Stimulated activated CD8-positive, alpha-beta memory T cell treated with anti-CD3 and anti-CD28 coated beads, Interleukin-2, amount 100 ng/mL, for 48 hours (primary cell): ENCODE data around the gene PDE1A.

ENCODE experiments used
- DNase-seq, 2 donors: peaks; one replicate each; pipeline ENCODE4 v3.0.0-alpha.2; 2020; ENCODE audit warnings: low read depth in 2 of 2

PDE1A gene

DNA sequence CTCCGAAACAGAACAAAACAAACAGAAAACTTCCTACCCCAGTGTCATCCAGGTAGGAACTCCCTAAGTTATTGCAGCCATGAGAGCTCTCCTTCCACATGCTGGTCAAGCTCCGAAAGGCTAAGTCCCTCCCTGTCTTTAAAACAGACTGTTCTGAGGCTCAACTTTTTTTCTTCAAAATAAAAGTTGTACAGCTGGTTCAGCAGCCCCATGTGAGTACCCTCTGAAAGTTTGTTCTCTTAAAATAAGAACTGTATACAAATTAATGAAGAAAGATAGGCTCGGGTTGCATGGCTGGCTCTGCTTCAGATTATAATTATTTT lies at the start of gene PDE1A:
Gene PDE1A, minus strand, starts transcription at position 119 of the 323 bp plus-strand sequence.
- DNase-seq = no peak

DNA sequence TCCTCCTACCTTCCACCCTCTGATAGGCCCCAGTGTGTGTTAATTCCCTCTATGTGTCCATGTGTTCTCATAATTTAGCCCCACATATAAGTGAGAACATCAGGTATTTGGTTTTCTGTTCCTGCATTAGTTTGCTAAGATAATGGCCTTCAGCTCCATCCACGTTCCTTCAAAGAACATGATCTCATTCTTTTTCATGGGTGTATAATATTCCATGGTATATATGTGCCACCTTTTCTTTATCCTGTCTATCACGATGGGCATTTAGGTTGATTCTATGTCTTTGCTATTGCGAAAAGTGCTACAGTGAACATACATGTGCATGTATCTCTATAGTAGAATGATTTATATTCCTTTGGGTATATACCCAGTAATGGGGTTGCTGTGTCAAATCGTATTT lies 46.8 kb upstream of the PDE1A start:
- DNase-seq = no peak

DNA sequence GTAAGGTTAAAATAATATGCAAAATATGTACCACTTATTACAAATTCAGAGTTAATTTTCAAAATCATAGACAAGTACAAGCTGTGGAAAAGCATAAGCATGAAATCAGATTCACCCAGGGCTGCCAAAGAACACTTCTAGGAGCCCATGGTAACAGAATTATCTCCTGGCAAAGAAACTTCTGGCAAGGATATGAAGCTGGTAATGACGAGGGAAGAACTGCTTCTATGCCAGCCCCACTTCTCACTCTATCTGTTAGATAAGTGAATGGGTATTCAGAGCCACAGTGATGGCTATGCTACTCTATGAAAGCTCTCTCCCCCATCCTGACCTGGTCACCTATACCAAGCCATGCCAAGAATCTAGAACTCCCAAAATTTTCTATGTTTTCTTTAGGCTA lies 36.9 kb upstream of the PDE1A start:
- no peak for DNase-seq

DNA sequence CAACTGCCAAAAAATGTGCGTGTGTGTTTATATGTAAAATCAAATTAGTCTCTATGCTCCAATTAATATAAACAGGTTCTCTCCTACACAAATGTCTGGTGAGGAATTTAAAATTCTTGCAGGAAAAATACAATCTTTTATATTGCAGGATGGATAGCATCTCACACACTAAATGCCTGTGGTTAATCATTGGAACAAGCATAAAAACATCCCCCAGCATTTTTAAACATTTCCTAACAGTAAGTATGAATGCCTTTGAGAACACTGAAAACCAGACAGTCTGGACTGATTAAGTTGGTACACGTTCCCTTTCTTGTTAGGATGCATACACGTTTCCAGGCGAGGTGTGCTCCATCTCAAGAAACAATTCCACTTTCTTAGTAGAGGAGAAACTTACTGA lies 29.9 kb upstream of the PDE1A start:
- DNase-seq = no peak

DNA sequence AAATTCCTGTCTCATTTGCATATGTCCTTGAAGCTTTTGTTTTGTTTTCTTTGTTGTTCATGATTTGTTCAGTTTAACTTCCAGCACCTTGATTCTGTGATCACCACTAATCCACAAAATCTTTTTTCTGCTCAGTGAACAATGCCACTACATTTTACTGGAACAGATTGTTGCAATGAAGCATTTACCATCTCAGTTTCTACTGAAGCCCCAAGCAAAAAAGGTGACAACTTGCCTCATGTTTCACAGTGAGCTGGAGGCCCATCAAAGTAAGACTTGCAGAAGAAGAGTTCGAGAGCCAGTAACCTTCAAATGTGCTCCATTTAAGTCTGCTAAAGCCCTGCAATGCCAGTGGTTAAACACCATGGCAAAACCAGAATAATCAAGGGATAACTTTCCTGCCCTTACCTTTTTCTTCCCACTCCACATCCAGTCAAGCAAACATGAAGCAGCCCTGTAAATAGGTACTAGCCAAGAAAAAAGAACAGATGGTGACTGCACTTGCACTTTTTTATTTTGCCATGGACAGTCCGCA lies 25.7 kb upstream of the PDE1A start:
- DNase-seq = no peak

DNA sequence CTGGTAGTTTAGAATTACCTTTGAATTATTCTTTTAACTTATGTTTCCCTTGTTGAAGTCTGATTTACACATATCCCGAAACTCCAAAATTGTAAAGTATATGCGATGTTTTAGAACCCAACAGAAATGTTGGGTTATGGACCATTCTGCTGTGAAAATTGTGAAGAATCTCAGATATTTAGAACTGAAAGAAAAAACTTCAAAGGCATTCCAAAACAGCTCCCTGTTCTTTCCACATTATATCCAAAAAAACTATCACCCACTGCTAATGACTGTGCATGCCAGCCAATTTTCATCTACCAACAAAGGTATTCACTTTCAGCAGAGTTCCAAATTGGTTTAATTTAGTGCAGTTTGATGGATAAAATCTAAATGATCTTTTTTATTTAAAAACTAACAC lies 21.5 kb upstream of the PDE1A start:
- DNase-seq = no peak

DNA sequence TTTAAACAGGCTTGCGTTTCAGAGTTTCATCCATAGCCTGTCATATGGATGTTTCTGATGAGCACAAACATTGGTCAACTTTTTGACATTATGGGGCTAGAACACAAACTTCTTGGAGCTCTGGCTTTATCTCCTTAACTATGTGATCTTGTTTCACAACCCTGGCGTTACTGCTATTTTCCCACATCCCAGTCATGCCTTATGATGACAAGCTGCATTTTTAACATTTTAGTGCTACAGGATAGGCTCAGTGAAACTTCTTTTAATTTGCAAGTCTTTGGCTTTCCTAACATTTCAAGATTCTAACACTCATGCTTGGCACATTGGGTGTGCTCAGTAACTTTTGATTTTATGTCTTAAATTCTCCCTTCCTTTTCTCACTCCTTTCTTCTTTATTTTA lies 21.0 kb upstream of the PDE1A start:
- DNase-seq = no peak

DNA sequence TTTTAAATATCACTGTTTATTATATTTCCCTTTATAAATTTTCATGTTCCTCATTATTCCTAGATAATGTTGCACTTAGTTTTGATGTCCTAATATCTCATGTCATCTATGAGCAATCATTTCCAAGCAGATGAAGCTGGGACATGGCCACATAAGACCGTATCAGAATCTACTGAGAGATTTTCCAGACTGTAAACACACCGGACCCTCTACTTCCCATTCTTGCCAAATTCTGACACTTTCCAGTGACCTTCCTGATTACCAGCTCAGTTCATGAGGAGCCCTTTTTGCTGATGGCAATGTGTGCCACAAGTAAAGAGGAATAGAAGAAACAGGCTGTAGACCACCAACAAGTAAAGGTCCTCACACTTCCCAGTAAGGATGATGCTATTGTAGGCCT lies 20.3 kb upstream of the PDE1A start:
- no peak for DNase-seq

DNA sequence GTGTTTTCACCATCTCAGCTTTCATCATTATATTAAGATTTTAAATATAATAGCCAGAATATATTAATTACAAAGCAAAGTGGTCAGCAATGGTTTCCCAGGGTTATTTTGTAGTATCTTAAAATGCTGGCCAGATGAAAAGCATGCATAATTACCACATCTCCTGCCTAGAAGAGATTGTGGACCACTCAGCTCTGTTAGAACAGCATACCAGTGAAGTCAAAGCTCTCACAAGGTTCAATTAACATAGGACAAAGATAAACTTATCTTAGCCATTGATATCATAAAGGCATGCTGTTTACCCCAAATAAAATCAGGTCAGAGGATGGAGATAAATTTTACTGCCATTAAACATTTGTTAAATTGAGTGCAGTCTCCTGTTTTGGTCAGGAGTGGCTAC lies 19.3 kb upstream of the PDE1A start:
- DNase-seq = no peak

DNA sequence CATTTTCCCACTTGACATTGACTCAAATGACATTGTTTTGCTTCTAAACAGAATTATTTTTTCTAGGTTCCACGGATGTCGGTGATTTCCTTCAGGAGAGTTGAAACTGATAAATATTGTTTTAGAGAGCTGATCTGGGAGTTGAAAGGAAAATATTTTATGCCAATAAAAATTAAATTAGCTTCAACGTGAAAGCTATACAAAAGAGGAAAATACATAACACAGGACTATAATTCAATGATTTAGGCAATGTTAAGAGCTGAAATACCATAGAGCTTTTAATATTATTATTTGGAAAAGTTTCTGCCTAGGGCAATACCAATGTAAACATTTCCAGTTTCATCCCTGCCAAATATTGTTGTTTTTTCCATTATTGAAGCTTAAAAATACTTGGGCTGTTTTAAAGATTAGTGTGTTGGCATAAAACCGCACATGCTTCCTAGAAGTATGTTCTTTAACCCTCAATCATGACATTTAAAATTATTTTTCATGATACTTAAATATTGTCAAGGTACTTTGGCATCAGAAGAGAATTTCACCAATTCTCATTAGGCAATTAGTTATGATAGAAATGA lies 18.6 kb upstream of the PDE1A start:
- DNase-seq = no peak

DNA sequence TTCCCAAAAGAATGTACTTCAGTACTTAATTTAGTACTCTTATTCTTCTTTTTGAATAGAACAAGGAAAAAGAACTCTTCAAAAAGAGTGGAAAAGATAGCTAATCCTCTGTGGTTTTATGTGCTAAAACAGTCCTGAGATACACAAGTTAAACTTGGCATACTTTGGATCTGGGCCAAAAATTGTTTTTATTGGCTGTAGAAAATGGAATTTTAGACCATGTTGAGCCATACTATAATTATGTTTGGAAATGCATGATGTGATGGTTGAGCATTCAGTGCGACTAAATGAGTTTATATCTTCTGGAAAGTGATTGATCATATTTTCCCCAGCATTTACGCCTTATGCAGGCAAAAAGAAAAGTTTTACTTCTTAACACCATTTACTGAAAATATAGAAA lies 18.0 kb upstream of the PDE1A start:
- no peak for DNase-seq

DNA sequence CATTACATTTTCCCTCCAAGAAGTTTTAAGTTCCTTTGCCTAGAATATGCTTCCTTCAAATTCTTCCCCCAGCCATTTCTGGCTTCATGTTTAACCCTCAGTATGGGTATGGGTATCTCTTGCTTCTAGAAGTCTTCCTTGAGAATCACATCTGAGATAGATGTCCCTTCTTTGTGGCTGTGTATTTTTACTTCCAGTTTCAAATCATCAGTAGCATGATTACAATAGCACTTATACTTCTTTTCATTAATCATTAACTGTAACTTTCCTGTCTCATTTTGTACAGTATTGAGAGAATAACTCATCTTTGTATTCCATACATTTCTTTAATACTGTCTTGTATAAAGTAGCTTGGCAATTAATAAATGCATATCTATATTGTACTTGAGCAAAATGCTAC lies 17.3 kb upstream of the PDE1A start:
- DNase-seq = no peak

DNA sequence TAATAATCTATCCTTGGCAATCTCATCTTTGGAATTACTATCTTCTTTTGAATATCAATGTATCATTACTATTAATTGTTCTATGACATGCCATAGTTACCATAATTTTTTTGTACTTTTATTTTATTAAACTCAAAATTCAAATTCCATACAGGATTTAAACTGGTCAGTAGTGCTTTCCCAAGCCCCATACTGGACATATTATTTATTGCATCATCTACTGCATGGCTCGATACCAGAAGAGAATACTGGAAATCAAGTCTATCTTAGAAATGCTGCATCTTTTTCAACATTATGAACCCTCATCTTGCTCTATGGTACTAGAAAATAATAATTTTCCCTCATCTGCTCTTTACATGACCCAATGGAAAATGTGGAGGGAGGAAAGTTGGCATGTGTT lies 9.4 kb upstream of the PDE1A start:
- DNase-seq = no peak

DNA sequence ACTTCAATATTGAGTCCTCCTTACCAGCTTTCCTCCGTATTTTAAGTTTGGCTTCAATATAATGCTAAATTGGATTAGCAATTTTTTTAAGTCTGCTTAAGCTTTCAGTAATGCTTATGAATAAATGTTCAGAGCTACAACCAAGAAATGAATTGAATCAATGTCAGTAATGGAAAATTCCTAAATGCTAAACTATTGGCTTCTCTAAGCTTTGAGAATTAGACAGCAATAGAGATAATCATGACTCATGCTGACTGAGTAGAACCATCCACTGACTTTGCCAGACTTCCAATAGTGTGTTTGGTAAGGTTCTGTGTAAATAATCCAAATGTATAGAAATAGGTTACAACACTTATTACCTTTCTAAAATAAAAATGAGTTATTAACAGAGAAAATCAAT lies 8.9 kb upstream of the PDE1A start:
- no peak for DNase-seq

DNA sequence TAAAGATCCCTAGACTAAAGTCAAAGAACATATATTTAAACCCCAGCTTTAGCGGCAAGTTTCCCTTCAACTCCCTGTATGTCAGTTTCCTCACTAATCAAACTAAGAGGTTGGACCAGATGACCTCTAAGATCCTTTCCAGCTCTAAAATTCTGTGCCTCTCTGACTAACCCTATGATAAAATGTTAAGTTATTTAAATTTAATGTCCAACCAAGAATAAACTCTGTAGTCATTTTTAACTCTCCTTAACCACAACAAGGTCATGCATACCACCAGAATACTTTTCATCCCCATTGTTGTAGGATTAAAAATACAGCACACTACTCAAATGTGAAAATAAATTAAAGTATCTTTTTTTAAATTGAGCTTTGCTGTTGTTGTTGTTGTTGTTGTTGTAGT lies 5.2 kb upstream of the PDE1A start:
- no peak for DNase-seq

DNA sequence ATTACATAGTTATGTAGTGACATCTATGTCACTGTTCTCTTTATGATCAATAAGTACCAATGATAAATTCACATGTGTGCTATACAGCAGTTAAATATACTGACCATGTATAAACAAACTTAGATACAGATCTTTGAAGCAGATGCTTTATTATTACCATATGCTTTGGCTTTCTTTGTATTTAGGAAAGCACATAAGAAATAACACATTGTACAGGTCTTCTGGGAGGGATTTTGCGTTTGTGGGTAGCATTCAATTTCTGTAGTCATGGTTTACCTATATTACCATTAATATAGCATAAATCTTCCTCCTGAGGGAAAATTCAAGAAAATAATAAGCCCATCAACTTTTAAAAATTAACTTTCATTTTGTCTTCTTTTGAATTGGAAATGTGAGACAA lies 1.6 kb upstream of the PDE1A start:
- no peak for DNase-seq

DNA sequence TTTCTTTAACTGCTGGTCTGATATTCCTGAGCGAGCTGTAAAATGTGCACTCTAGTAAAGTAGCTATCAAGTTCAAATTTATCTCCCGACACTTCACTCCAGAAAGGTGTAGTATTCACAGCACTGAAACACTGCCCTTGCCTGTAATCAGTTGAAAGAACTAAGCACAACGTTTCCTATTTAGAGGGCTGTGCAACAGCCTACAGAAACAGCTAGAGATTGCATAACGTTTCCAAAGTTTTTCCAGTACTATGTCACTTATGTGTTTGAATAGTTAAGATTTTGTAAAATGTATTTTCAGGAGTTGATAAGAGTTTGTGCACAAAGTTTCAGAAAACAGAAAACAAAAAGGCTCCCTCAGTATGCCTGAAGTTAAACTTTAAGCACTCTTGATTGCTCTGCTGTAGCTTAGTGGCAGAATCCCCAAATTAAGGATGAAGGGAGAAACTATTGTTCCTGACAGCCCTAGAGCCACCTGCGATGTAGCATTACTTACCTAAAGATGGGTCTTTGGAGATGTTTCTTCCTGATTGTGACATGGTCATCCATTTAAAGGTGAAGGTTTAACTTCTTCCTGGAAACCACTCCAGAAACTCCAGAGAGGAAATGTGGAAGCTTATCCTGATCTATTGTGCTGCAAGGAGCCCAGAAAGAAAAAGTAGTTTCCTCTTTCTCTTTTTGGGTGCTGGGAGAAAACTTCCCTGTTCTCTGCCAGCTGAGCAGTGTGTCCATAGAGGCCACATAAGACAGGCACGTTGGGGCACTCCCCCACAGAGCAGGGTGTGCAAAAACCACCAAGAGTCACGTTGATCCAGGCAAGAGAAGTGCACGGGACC lies 536 bp downstream of the PDE1A start:
- no peak for DNase-seq

DNA sequence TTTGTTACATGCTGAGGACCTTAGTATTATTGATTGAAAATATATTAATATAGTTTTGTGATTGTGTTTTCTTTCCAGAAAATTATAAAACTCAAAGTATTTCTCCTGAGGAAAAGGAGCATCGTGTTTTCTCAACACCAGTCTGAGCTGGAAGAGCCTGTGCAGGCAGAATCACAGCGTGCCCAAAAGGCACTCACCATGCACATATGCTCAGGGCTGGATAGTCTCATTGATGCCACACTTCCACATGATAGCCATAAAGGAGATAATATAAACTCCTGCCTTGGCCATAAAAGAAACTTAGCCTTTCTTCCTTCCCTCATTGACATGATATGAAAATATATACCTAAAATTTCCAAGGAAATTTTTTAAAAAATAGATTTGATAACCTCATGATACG lies 4.0 kb downstream of the PDE1A start:
- DNase-seq = no peak

DNA sequence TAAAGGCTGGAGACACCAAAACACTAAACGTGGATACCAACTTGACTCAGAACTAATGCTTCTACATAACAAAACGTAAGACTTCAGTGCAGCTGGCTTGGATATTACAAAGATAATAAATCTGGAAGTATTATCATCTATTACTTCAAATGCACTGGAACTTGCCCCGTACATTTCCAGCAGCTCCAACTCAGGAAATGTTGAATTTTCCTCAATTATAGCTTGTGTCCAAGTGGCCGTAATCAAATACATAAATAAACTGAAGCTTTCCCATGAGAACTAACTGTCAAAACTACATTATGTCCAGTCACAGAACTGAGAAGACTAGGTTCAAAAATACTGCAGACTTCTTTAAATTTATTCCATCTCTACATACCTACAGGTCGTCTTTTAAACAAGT lies 6.2 kb downstream of the PDE1A start:
- no peak for DNase-seq

DNA sequence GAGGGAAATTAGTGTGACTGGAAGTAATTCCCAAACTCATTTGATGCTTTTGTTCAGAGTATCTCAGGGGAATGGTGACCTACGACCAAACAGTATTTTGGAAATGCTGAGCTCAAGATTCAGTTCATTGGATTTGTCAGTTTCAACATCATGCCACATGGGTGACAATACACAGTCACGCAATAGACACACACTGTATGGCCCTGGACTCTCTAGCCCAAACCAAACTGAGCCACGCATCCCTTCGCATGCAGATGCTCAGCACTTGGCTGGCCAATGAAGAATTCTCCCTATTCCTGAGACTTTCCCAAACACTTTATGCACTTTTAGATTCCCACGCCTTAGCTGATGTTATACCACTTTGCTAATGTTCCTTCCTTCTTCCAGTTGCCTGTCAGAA lies 10.0 kb downstream of the PDE1A start:
- no peak for DNase-seq

DNA sequence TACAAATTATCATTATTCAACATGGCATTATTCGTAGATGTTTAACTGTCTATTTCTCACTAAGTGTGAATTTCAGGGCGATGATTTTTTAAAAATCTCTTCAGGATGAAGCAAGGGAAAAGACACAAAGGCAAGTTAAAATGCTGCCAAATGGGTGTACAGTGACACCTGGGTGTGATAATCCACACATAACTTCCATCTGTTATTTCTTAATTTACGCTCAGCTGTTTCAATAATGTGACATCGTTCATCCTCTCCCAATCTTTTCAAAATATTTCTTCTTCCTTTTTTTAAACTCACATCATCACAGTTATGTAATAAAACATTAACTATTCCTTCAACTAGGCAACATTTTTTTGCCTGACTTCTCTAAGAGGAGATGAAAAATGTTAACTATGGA lies 10.6 kb downstream of the PDE1A start:
- no peak for DNase-seq

DNA sequence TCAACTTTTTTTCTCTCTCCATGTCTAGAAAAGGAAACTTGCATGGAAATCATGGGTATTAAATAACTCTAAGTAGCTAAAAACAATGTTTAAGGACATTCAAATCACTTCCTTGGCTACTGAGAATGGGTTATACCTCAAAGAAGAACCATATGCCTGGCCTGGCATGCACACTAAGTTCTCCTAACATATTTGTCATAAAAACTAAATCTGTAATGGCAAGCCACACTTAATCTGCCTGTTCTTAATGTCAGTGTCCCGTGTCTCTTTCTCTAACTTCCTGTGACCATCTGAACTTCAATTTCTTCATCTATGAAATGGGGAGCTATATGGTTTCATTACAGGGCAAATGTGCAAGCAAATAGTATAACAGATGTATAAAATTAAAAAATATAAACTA lies 11.1 kb downstream of the PDE1A start:
- DNase-seq = no peak

DNA sequence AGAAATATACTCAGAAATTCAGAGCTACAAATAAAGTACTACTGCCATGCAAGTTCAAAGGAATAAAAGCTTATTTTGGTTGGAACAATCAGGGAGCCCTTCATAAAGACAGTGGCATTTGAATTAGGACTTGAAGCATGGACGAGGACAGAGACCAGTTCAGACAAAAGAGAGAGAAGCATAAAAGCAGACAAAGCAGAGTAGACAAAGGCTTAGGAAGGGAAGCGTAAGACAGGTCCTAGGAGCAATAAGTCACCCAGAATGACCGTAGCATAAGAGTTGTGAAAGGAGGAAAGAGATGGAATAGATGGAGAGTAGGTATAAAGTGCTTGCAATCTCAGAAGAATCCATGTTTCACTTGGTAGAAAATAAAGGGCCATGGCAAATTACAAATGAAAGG lies 14.0 kb downstream of the PDE1A start:
- DNase-seq = no peak

DNA sequence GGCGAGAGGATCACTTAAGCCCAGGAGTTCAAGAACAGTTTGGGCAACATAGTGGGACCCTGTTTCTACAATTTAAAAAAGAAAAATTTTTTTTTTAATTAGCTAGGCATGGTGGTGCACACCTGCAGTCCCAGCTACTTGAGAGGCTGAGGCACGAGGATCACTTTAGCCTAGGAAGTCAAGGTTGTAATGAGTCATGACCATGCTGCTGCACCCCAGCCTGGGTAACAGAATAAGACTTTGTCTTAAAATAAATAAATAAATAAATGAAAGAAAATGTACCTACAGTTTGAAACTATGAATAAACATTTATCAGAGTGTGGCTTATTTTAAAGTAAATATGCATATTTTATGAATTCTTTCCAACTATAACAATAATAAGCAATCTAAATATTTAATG lies 16.7 kb downstream of the PDE1A start:
- DNase-seq = no peak
